Mononuclear cell (primary cell): Measurements from ENCODE around the gene GIMAP5. TPM values are rescaled to one million over a fixed set of nuclear protein-coding genes. Genes with fewer than 3 reads are reported as not detected.

ENCODE experiments used
- H3K27me3 ChIP-seq: 2 replicates; pipeline ENCODE4 v1.6.0; 2011; ENCODE audit warnings: low read length, control low read depth; ENCODE audit not compliant: insufficient read depth
- H3K4me1 ChIP-seq: 2 replicates; pipeline ENCODE4 v1.5.1; 2011; ENCODE audit warnings: mild to moderate bottlenecking, low read length, control low read depth; ENCODE audit not compliant: insufficient read depth
- H3K4me3 ChIP-seq: 2 replicates; pipeline ENCODE4 v1.5.1; 2011; ENCODE audit warnings: mild to moderate bottlenecking, low read length, moderate library complexity
- H3K9me3 ChIP-seq: 2 replicates; pipeline ENCODE4 v1.5.1; 2011; ENCODE audit warnings: low read depth, mild to moderate bottlenecking, control low read depth, low read length
- total RNA-seq: library from RNA; depleted of rRNA; stranded (reverse); fragments of >200 nt; gene quantifications from one replicate; pipeline ENCODE4 v1.2.3, GENCODE V29; 2012

GIMAP5 gene
- total RNA-seq, 1 donor: 102 TPM

- peaks cover 84% of the 10 kb centered on the region for H3K4me1 ChIP-seq
- no peaks in the 10 kb centered on the region for H3K9me3 ChIP-seq
- no peaks in the 10 kb centered on the region for H3K27me3 ChIP-seq
- H3K4me3 ChIP-seq: no peak overlapping the region
These were observed 6.9 kb downstream of the GIMAP5 start for GRCh38 chr7:150744041-150744656.

GRCh38 chr7:150745086-150745485 is 7.9 kb downstream of the GIMAP5 start:
- Histone ChIP-seq H3K4me1 (peaks cover 81% of the 10 kb centered on the region), H3K27me3 (no peaks in the 10 kb centered on the region), H3K4me3 (no peak overlapping the region), H3K9me3 (no peaks in the 10 kb centered on the region)

GRCh38 chr7:150745876-150746275 is 8.7 kb downstream of the GIMAP5 start:
- H3K4me3 ChIP-seq: peak overlapping the region; percentile 12
- H3K27me3 ChIP-seq: no peaks in the 10 kb centered on the region
- no peaks in the 10 kb centered on the region for H3K9me3 ChIP-seq
- peaks cover 73% of the 10 kb centered on the region for H3K4me1 ChIP-seq

GRCh38 chr7:150746921-150747320 is 9.7 kb downstream of the GIMAP5 start:
- H3K4me3 ChIP-seq: no peak overlapping the region
- H3K9me3 ChIP-seq: no peaks in the 10 kb centered on the region
- H3K4me1 ChIP-seq: peaks cover 66% of the 10 kb centered on the region
- no peaks in the 10 kb centered on the region for H3K27me3 ChIP-seq

- H3K4me3 ChIP-seq: no peak overlapping the region
- H3K27me3 ChIP-seq: no peaks in the 10 kb centered on the region
- H3K4me1 ChIP-seq: peaks cover 67% of the 10 kb centered on the region
- H3K9me3 ChIP-seq: no peaks in the 10 kb centered on the region
These were observed 11.2 kb downstream of the GIMAP5 start for GRCh38 chr7:150748376-150748775.

GRCh38 chr7:150751702-150752101 is 14.5 kb downstream of the GIMAP5 start:
- peaks cover 71% of the 10 kb centered on the region for H3K4me1 ChIP-seq

GRCh38 chr7:150753239-150753638 is 16.0 kb downstream of the GIMAP5 start:
- no peak overlapping the region for H3K4me3 ChIP-seq
- no peaks in the 10 kb centered on the region for H3K9me3 ChIP-seq
- H3K27me3 ChIP-seq: no peaks in the 10 kb centered on the region
- peaks cover 57% of the 10 kb centered on the region for H3K4me1 ChIP-seq

More at GRCh38 chr7:150751702-150752101, 14.5 kb downstream of the GIMAP5 start:
- Histone ChIP-seq H3K27me3 (no peaks in the 10 kb centered on the region), H3K4me3 (no peak overlapping the region), H3K9me3 (no peaks in the 10 kb centered on the region)

- no peaks in the 10 kb centered on the region for H3K27me3 ChIP-seq
- H3K4me3 ChIP-seq: no peak overlapping the region
- peaks cover 49% of the 10 kb centered on the region for H3K4me1 ChIP-seq
- no peaks in the 10 kb centered on the region for H3K9me3 ChIP-seq
These were observed 16.8 kb downstream of the GIMAP5 start for GRCh38 chr7:150753826-150754603.

- no peak overlapping the region for H3K4me3 ChIP-seq
- H3K9me3 ChIP-seq: no peaks in the 10 kb centered on the region
- peaks cover 43% of the 10 kb centered on the region for H3K4me1 ChIP-seq
- H3K27me3 ChIP-seq: no peaks in the 10 kb centered on the region
These were observed 17.7 kb downstream of the GIMAP5 start for GRCh38 chr7:150754951-150755350.

GRCh38 chr7:150755473-150756099 is 18.4 kb downstream of the GIMAP5 start:
- no peak overlapping the region for H3K4me3 ChIP-seq
- H3K4me1 ChIP-seq: peaks cover 43% of the 10 kb centered on the region
- H3K9me3 ChIP-seq: no peaks in the 10 kb centered on the region
- no peaks in the 10 kb centered on the region for H3K27me3 ChIP-seq

GRCh38 chr7:150756166-150756565 is 18.9 kb downstream of the GIMAP5 start:
- Histone ChIP-seq H3K4me1 (peaks cover 43% of the 10 kb centered on the region), H3K27me3 (no peaks in the 10 kb centered on the region), H3K9me3 (no peaks in the 10 kb centered on the region), H3K4me3 (no peak overlapping the region)

- H3K4me1 ChIP-seq: peaks cover 40% of the 10 kb centered on the region
- H3K27me3 ChIP-seq: no peaks in the 10 kb centered on the region
- H3K4me3 ChIP-seq: no peak overlapping the region
- H3K9me3 ChIP-seq: no peaks in the 10 kb centered on the region
These were observed 19.6 kb downstream of the GIMAP5 start for GRCh38 chr7:150756858-150757257.

- Histone ChIP-seq H3K4me1 (peaks cover 18% of the 10 kb centered on the region), H3K4me3 (no peak overlapping the region), H3K27me3 (no peaks in the 10 kb centered on the region), H3K9me3 (no peaks in the 10 kb centered on the region)
These were observed 22.3 kb downstream of the GIMAP5 start for GRCh38 chr7:150759479-150759878.

- Histone ChIP-seq H3K27me3 (no peaks in the 10 kb centered on the region), H3K9me3 (no peaks in the 10 kb centered on the region), H3K4me1 (no peaks in the 10 kb centered on the region), H3K4me3 (no peak overlapping the region)
These were observed 29.1 kb downstream of the GIMAP5 start for GRCh38 chr7:150766334-150766709.

- Histone ChIP-seq H3K27me3 (no peaks in the 10 kb centered on the region), H3K4me3 (no peak overlapping the region), H3K9me3 (no peaks in the 10 kb centered on the region), H3K4me1 (no peaks in the 10 kb centered on the region)
These were observed 32.5 kb downstream of the GIMAP5 start for GRCh38 chr7:150769768-150770167.
